ENCODE data around the gene MRPL24. TPM values are rescaled to one million over a fixed set of nuclear protein-coding genes. Genes with fewer than 3 reads are reported as not detected.

MRPL24 gene
- total and polyA plus RNA-seq, 2 of the 13 experiments (the other 11 are each of a cell fraction or from before 2014, with no cell fraction given), result 38.1 to 42.9 TPM

DNA sequence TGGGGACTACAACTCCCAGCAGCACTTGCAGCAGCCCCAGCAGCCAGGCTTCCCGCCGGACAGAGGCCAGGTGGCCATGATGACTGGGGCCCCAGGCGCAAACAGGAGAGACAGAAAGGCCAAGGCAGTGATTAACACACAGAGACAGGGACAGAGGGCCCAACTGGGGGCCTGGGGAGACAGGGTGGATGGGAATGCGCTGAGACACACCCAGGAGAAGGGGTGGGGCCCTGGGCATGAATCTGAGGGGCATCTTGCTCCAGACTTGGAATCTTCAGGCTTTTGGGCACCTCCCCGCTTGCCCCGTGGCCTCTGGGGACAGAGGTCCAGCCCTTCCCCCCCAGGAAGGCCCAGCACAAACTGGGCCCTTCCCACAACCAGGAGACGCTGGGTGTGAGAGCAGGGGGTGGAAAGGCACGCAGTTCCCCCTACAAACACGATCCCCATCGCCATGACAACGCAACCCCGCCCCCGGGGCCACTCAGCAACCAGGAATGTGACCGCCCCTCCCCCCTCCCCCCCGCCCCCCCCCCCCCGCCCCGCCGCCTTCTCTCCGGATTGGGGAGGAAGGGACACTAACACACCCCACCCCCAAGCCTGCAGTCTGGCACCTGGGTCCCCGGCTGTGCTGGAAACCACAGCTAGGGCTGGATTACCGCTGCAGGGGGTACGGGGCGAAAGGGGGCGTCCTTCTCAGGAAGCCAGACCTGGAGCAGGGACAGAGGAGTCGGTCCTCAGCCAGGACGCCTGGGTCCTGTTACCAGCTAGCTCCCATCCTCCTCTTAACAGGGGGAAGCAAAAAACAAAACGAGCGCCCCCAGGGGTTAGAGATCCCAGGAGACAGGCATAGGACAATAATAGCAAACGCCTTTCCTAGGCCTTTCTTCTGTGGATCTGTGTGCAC is 6.1 kb upstream of the MRPL24 start (continued):
- TF ChIP-seq ZNF629 (CRISPR knock-in tag; conservative IDR thresholded peaks at IDR 0.05), result no peak
- TF ChIP-seq, protein P1, sequence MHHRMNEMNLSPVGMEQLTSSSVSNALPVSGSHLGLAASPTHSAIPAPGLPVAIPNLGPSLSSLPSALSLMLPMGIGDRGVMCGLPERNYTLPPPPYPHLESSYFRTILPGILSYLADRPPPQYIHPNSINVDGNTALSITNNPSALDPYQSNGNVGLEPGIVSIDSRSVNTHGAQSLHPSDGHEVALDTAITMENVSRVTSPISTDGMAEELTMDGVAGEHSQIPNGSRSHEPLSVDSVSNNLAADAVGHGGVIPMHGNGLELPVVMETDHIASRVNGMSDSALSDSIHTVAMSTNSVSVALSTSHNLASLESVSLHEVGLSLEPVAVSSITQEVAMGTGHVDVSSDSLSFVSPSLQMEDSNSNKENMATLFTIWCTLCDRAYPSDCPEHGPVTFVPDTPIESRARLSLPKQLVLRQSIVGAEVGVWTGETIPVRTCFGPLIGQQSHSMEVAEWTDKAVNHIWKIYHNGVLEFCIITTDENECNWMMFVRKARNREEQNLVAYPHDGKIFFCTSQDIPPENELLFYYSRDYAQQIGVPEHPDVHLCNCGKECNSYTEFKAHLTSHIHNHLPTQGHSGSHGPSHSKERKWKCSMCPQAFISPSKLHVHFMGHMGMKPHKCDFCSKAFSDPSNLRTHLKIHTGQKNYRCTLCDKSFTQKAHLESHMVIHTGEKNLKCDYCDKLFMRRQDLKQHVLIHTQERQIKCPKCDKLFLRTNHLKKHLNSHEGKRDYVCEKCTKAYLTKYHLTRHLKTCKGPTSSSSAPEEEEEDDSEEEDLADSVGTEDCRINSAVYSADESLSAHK (CRISPR knock-in tag; IDR thresholded peaks at IDR 0.05; ENCODE audit: borderline replicate concordance), result no peak
- TF ChIP-seq, protein P2, sequence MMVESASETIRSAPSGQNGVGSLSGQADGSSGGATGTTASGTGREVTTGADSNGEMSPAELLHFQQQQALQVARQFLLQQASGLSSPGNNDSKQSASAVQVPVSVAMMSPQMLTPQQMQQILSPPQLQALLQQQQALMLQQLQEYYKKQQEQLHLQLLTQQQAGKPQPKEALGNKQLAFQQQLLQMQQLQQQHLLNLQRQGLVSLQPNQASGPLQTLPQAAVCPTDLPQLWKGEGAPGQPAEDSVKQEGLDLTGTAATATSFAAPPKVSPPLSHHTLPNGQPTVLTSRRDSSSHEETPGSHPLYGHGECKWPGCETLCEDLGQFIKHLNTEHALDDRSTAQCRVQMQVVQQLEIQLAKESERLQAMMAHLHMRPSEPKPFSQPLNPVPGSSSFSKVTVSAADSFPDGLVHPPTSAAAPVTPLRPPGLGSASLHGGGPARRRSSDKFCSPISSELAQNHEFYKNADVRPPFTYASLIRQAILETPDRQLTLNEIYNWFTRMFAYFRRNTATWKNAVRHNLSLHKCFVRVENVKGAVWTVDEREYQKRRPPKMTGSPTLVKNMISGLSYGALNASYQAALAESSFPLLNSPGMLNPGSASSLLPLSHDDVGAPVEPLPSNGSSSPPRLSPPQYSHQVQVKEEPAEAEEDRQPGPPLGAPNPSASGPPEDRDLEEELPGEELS (CRISPR knock-in tag; IDR thresholded peaks at IDR 0.05), result no peak
- TF ChIP-seq, protein P3, sequence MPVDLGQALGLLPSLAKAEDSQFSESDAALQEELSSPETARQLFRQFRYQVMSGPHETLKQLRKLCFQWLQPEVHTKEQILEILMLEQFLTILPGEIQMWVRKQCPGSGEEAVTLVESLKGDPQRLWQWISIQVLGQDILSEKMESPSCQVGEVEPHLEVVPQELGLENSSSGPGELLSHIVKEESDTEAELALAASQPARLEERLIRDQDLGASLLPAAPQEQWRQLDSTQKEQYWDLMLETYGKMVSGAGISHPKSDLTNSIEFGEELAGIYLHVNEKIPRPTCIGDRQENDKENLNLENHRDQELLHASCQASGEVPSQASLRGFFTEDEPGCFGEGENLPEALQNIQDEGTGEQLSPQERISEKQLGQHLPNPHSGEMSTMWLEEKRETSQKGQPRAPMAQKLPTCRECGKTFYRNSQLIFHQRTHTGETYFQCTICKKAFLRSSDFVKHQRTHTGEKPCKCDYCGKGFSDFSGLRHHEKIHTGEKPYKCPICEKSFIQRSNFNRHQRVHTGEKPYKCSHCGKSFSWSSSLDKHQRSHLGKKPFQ (CRISPR knock-in tag; IDR thresholded peaks at IDR 0.05; ENCODE audit: insufficient replicate concordance), result no peak
- no peak for TF ChIP-seq JDP2 (CRISPR knock-in tag; IDR thresholded peaks at IDR 0.05; ENCODE audit: borderline replicate concordance)
- peak; percentile 99 for TF ChIP-seq PCBP1 (IDR thresholded peaks at IDR 0.05; ENCODE audit: borderline replicate concordance, low read depth, low read length)
- TF ChIP-seq, protein P4, sequence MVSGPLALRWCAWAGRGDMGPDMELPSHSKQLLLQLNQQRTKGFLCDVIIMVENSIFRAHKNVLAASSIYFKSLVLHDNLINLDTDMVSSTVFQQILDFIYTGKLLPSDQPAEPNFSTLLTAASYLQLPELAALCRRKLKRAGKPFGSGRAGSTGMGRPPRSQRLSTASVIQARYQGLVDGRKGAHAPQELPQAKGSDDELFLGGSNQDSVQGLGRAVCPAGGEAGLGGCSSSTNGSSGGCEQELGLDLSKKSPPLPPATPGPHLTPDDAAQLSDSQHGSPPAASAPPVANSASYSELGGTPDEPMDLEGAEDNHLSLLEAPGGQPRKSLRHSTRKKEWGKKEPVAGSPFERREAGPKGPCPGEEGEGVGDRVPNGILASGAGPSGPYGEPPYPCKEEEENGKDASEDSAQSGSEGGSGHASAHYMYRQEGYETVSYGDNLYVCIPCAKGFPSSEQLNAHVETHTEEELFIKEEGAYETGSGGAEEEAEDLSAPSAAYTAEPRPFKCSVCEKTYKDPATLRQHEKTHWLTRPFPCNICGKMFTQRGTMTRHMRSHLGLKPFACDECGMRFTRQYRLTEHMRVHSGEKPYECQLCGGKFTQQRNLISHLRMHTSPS (CRISPR knock-in tag; IDR thresholded peaks at IDR 0.05; ENCODE audit: low read depth), result peak; percentile 25; the same call in 1 of the 2 replicates
- TF ChIP-seq ZNF124 (CRISPR knock-in tag; IDR thresholded peaks at IDR 0.05), result no peak
- TF ChIP-seq TOE1 (CRISPR knock-in tag; IDR thresholded peaks at IDR 0.05), result no peak
- no peak for TF ChIP-seq CBX1 (IDR thresholded peaks at IDR 0.05; ENCODE audit: low read depth)
- TF ChIP-seq SIN3B (IDR thresholded peaks at IDR 0.05; ENCODE audit: low read length), result no peak
- TF ChIP-seq, protein P5, sequence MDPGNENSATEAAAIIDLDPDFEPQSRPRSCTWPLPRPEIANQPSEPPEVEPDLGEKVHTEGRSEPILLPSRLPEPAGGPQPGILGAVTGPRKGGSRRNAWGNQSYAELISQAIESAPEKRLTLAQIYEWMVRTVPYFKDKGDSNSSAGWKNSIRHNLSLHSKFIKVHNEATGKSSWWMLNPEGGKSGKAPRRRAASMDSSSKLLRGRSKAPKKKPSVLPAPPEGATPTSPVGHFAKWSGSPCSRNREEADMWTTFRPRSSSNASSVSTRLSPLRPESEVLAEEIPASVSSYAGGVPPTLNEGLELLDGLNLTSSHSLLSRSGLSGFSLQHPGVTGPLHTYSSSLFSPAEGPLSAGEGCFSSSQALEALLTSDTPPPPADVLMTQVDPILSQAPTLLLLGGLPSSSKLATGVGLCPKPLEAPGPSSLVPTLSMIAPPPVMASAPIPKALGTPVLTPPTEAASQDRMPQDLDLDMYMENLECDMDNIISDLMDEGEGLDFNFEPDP (CRISPR knock-in tag; conservative IDR thresholded peaks at IDR 0.05), result no peak

Measured in HepG2 (cell line).